DOHH2 (cell line): Measurements from ENCODE around the gene HPX.

ENCODE experiments used
- H3F3A ChIP-seq: fragments of 200-600 bp; sonication (generic), shearing (Covaris generic); 2 replicates; pipeline ENCODE4 v1.6.0; 2016; ENCODE audit warnings: antibody characterized with exemption, mild to moderate bottlenecking; ENCODE audit not compliant: control insufficient read depth, insufficient read depth
- H3K27ac ChIP-seq: fragments of 200-600 bp; sonication (generic); 2 replicates; pipeline ENCODE4 v1.5.1; 2014; ENCODE audit warnings: low read depth, mild to moderate bottlenecking, low read length, moderate library complexity
- H3K27me3 ChIP-seq: fragments of 200-600 bp; sonication (generic); 2 replicates; pipeline ENCODE4 v1.6.1; 2014; ENCODE audit warnings: mild to moderate bottlenecking, low read length, mixed read lengths; ENCODE audit not compliant: control insufficient read depth
- H3K36me3 ChIP-seq: fragments of 200-600 bp; sonication (generic); 2 replicates; pipeline ENCODE4 v1.6.1; 2014; ENCODE audit warnings: mild to moderate bottlenecking, low read length, moderate library complexity, mixed read lengths; ENCODE audit not compliant: control insufficient read depth
- H3K4me1 ChIP-seq: fragments of 200-600 bp; sonication (generic); 2 replicates; pipeline ENCODE4 v1.6.1; 2014; ENCODE audit warnings: mild to moderate bottlenecking, low read length, mixed read lengths; ENCODE audit not compliant: control insufficient read depth
- H3K4me2 ChIP-seq: fragments of 200-600 bp; sonication (generic); 2 replicates; pipeline ENCODE4 v1.6.0; 2014; ENCODE audit warnings: mild to moderate bottlenecking, low read length, moderate library complexity
- H3K4me3 ChIP-seq: fragments of 200-600 bp; sonication (generic); 2 replicates; pipeline ENCODE4 v1.5.1; 2014; ENCODE audit warnings: mild to moderate bottlenecking, low read length, mixed read lengths
- H3K79me2 ChIP-seq: fragments of 200-600 bp; sonication (generic); 2 replicates; pipeline ENCODE4 v1.6.1; 2014; ENCODE audit warnings: mild to moderate bottlenecking, low read length, mixed read lengths; ENCODE audit not compliant: control insufficient read depth
- H3K9me2 ChIP-seq: fragments of 200-600 bp; sonication (generic); replicated peaks from 2 replicates; pipeline ENCODE4 v1.6.1; 2014; ENCODE audit warnings: mild to moderate bottlenecking, low read length, mixed read lengths; ENCODE audit not compliant: control insufficient read depth
- H3K9me3 ChIP-seq: fragments of 200-600 bp; sonication (generic); 2 replicates; pipeline ENCODE4 v1.6.1; 2014; ENCODE audit warnings: antibody characterized with exemption, low read length, mixed read lengths; ENCODE audit not compliant: control insufficient read depth, insufficient read depth
- H4K20me1 ChIP-seq: fragments of 200-600 bp; sonication (generic); 2 replicates; pipeline ENCODE4 v1.6.0; 2014; ENCODE audit warnings: low read depth, mild to moderate bottlenecking, antibody characterized with exemption, low read length, moderate library complexity; ENCODE audit not compliant: control insufficient read depth, insufficient read depth
- CTCF ChIP-seq: fragments of 200-600 bp; sonication (generic); IDR thresholded peaks from one replicate; pipeline ENCODE4 v1.5.1; 2014; ENCODE audit warnings: antibody characterized with exemption, mild to moderate bottlenecking, low read depth, low read length; ENCODE audit not compliant: poor library complexity, severe bottlenecking
- EZH2phosphoT487 ChIP-seq: fragments of 200-600 bp; sonication (generic); IDR thresholded peaks from 2 replicates; pipeline ENCODE4 v1.6.1; 2017; ENCODE audit warnings: borderline replicate concordance, mild to moderate bottlenecking, antibody characterized with exemption, low read length, moderate library complexity, mixed read lengths

The HPX gene

DNA sequence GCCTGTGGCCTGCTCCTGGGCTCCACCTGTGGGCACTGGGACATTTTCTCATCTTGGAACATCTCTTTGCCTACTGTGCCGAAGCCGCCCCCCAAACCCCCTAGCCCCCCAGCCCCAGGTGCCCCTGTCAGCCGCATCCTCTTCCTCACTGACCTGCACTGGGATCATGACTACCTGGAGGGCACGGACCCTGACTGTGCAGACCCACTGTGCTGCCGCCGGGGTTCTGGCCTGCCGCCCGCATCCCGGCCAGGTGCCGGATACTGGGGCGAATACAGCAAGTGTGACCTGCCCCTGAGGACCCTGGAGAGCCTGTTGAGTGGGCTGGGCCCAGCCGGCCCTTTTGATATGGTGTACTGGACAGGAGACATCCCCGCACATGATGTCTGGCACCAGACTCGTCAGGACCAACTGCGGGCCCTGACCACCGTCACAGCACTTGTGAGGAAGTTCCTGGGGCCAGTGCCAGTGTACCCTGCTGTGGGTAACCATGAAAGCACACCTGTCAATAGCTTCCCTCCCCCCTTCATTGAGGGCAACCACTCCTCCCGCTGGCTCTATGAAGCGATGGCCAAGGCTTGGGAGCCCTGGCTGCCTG is 49.2 kb downstream of the HPX start:
- no peak overlapping the region for H3K4me3 ChIP-seq

GRCh38 chr11:6390718-6391469 is 49.9 kb downstream of the HPX start:
- Histone ChIP-seq H3K27ac (no peak overlapping the region), H3K9me2 (no peaks in the 10 kb centered on the region), H3K27me3 (no peaks in the 10 kb centered on the region), H3K4me2 (peak overlapping the region; percentile 91), H3K4me1 (peaks cover 20% of the 10 kb centered on the region), H4K20me1 (no peaks in the 10 kb centered on the region), H3F3A (no peaks in the 10 kb centered on the region; the same call in 1 of the 2 replicates), H3K4me3 (peak overlapping the region; percentile 88), H3K36me3 (no peaks in the 10 kb centered on the region), H3K79me2 (no peaks in the 10 kb centered on the region), H3K9me3 (no peaks in the 10 kb centered on the region)
- TF ChIP-seq EZH2phosphoT487 (no peak), CTCF (no peak)

More for the DNA sequence above, 49.2 kb downstream of the HPX start:
- H3K4me1 ChIP-seq, result peaks cover 20% of the 10 kb centered on the region
- H3K9me3 ChIP-seq, result no peaks in the 10 kb centered on the region
- H3K36me3 ChIP-seq, result no peaks in the 10 kb centered on the region
- no peaks in the 10 kb centered on the region; the same call in 1 of the 2 replicates for H3F3A ChIP-seq
- no peaks in the 10 kb centered on the region for H3K79me2 ChIP-seq
- TF ChIP-seq CTCF (no peak), EZH2phosphoT487 (no peak)
- no peak overlapping the region for H3K27ac ChIP-seq
- no peaks in the 10 kb centered on the region for H3K9me2 ChIP-seq
- no peak overlapping the region; the same call in 1 of the 2 replicates for H3K4me2 ChIP-seq
- H4K20me1 ChIP-seq, result no peaks in the 10 kb centered on the region
- H3K27me3 ChIP-seq, result no peaks in the 10 kb centered on the region

DNA sequence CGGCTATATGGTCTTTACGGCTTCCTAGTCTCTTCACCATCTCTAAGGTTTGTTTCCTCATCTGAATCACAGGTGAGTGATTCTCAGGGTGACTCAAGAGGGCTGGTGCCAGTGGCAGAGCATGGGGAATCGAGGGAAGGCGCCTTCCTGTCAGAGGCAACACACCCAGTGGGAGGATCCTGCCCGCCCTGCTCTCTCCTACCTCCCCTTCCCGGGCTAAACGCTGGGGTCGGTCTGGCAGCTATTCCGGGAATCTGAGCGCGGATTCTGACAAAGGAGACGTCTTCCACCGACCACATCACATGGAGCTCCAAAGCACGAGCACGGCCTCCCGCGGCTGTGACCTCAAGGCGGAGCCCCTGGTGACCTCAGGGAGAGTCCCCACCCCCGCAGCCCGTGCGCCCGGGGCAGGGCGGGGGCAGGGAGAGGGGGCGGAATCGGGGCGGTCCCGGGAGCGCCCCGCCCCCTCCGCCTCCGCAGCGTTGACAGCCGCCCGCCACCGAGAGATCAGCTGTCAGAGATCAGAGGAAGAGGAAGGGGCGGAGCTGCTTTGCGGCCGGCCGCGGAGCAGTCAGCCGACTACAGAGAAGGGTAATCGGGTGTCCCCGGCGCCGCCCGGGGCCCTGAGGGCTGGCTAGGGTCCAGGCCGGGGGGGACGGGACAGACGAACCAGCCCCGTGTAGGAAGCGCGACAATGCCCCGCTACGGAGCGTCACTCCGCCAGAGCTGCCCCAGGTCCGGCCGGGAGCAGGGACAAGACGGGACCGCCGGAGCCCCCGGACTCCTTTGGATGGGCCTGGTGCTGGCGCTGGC is 50.7 kb downstream of the HPX start, which contains the start of gene SMPD1:
Gene SMPD1, plus strand, starts transcription at position 570 of the 813 bp plus-strand sequence. Its CDS starts 125 bp downstream, at position 695.
- H3K36me3 ChIP-seq, result no peaks in the 10 kb centered on the region
- H4K20me1 ChIP-seq, result no peaks in the 10 kb centered on the region
- H3K9me2 ChIP-seq, result no peaks in the 10 kb centered on the region
- H3K4me1 ChIP-seq, result peaks cover 20% of the 10 kb centered on the region
- H3K4me2 ChIP-seq, result peak within 1 kb of the TSS; percentile 91
- H3K4me3 ChIP-seq, result peak within 1 kb of the TSS; percentile 88
- no peaks in the 10 kb centered on the region; the same call in 1 of the 2 replicates for H3F3A ChIP-seq
- H3K79me2 ChIP-seq, result no peaks in the 10 kb centered on the region
- no peaks in the 10 kb centered on the region for H3K9me3 ChIP-seq
- no peak within 1 kb of the TSS for H3K27ac ChIP-seq
- H3K27me3 ChIP-seq, result no peaks in the 10 kb centered on the region
- TF ChIP-seq CTCF (no peak), EZH2phosphoT487 (no peak)
